H9 (cell line): ENCODE results near the gene CYP27B1. TPM values are rescaled to one million over a fixed set of nuclear protein-coding genes. Genes with fewer than 3 reads are reported as not detected.

ENCODE experiments used
- DNase-seq: peaks from one replicate; pipeline ENCODE4 v3.0.0-alpha.2; 2017
- H2AFZ ChIP-seq: one replicate; pipeline ENCODE4 v1.6.1; 2013; ENCODE audit warnings: mild to moderate bottlenecking, low read length, control low read depth, moderate library complexity
- H2AK5ac ChIP-seq: 2 replicates; pipeline ENCODE4 v1.6.1; 2013; ENCODE audit warnings: low read length, control low read depth, mixed read lengths; ENCODE audit not compliant: insufficient read length
- H2BK120ac ChIP-seq: one replicate; pipeline ENCODE4 v1.6.1; 2013; ENCODE audit warnings: low read depth, mild to moderate bottlenecking, low read length, control low read depth, inconsistent platforms; ENCODE audit not compliant: poor library complexity, severe bottlenecking
- H2BK12ac ChIP-seq: 2 replicates; pipeline ENCODE4 v1.6.1; 2013; ENCODE audit warnings: low read length, control low read depth, mixed read lengths, low read depth; ENCODE audit not compliant: insufficient read length
- H2BK15ac ChIP-seq: 2 replicates; pipeline ENCODE4 v1.6.1; 2013; ENCODE audit warnings: low read depth, low read length, control low read depth
- H2BK20ac ChIP-seq: one replicate; pipeline ENCODE4 v1.6.1; 2013; ENCODE audit warnings: low read depth, mild to moderate bottlenecking, low read length, control low read depth, inconsistent platforms; ENCODE audit not compliant: poor library complexity, severe bottlenecking
- H2BK5ac ChIP-seq: 2 replicates; pipeline ENCODE4 v1.6.1; 2013; ENCODE audit warnings: low read length, control low read depth, mixed read lengths; ENCODE audit not compliant: insufficient read length
- H3K14ac ChIP-seq: 2 replicates; pipeline ENCODE4 v1.6.1; 2013; ENCODE audit warnings: low read length, control low read depth; ENCODE audit not compliant: insufficient read depth
- H3K18ac ChIP-seq: 2 replicates; pipeline ENCODE4 v1.6.1; 2013; ENCODE audit warnings: low read depth, mild to moderate bottlenecking, mixed read lengths, low read length, control low read depth; ENCODE audit not compliant: insufficient read length
- H3K23ac ChIP-seq: 2 replicates; pipeline ENCODE4 v1.6.1; 2013; ENCODE audit warnings: low read length, control low read depth, mixed read lengths, low read depth; ENCODE audit not compliant: insufficient read length
- H3K23me2 ChIP-seq: 2 replicates; pipeline ENCODE4 v1.6.1; 2013; ENCODE audit warnings: low read depth, mild to moderate bottlenecking, mixed read lengths, low read length, control low read depth; ENCODE audit not compliant: insufficient read length, poor library complexity, severe bottlenecking
- H3K27ac ChIP-seq: 2 replicates; pipeline ENCODE4 v1.5.1; 2013; ENCODE audit warnings: low read length, control low read depth, mixed read lengths, low read depth; ENCODE audit not compliant: insufficient read length
- H3K27me3 ChIP-seq: 2 replicates; pipeline ENCODE4 v1.6.1; 2013; ENCODE audit warnings: low read length, control low read depth, inconsistent platforms; ENCODE audit not compliant: insufficient read depth
- H3K4ac ChIP-seq: 2 replicates; pipeline ENCODE4 v1.6.1; 2013; ENCODE audit warnings: low read depth, mild to moderate bottlenecking, control low read depth, inconsistent platforms, low read length, moderate library complexity
- H3K4me1 ChIP-seq: 2 replicates; pipeline ENCODE4 v1.6.1; 2013; ENCODE audit warnings: low read length, control low read depth, inconsistent platforms; ENCODE audit not compliant: insufficient read depth
- H3K4me2 ChIP-seq: 2 replicates; pipeline ENCODE4 v1.6.1; 2013; ENCODE audit warnings: low read length, control low read depth, mixed read lengths; ENCODE audit not compliant: insufficient read length, insufficient read depth
- H3K56ac ChIP-seq: 2 replicates; pipeline ENCODE4 v1.6.1; 2013; ENCODE audit warnings: low read depth, mild to moderate bottlenecking, mixed read lengths, low read length, control low read depth; ENCODE audit not compliant: insufficient read length
- H3K79me1 ChIP-seq: 2 replicates; pipeline ENCODE4 v1.6.1; 2013; ENCODE audit warnings: low read depth, mild to moderate bottlenecking, moderate library complexity, low read length, control low read depth, inconsistent platforms; ENCODE audit not compliant: insufficient read depth, poor library complexity, severe bottlenecking
- H3K79me2 ChIP-seq: 2 replicates; pipeline ENCODE4 v1.6.1; 2013; ENCODE audit warnings: low read length, control low read depth, inconsistent platforms; ENCODE audit not compliant: insufficient read depth
- H3K9ac ChIP-seq: 2 replicates; pipeline ENCODE4 v1.6.1; 2013; ENCODE audit warnings: low read length, control low read depth, mixed read lengths; ENCODE audit not compliant: insufficient read length; ENCODE audit errors: extremely low read depth
- H3K9me3 ChIP-seq: one replicate; pipeline ENCODE4 v1.6.1; 2013; ENCODE audit warnings: low read depth, low read length, inconsistent platforms; ENCODE audit not compliant: control insufficient read depth
- H3T11ph ChIP-seq: one replicate; pipeline ENCODE4 v1.6.1; 2013; ENCODE audit warnings: mild to moderate bottlenecking, low read length, control low read depth, inconsistent platforms
- H4K20me1 ChIP-seq: one replicate; pipeline ENCODE4 v1.6.1; 2013; ENCODE audit not compliant: control insufficient read depth, insufficient read length, insufficient read depth
- H4K5ac ChIP-seq: 2 replicates; pipeline ENCODE4 v1.6.1; 2013; ENCODE audit warnings: low read depth, mild to moderate bottlenecking, mixed read lengths, low read length, control low read depth; ENCODE audit not compliant: insufficient read length
- H4K8ac ChIP-seq: replicated peaks from 2 replicates; pipeline ENCODE4 v1.6.1; 2013; ENCODE audit warnings: low read length, control low read depth, mixed read lengths, low read depth; ENCODE audit not compliant: insufficient read length
- H4K91ac ChIP-seq: 2 replicates; pipeline ENCODE4 v1.6.1; 2013; ENCODE audit warnings: low read depth, mild to moderate bottlenecking, moderate library complexity, mixed read lengths, low read length, control low read depth; ENCODE audit not compliant: insufficient read length
- H3K27ac Mint-ChIP-seq, 3 experiments: 2 replicates in 2 of 3; 3 replicates in 1 of 3; pipeline ENCODE4 v1.8.0; 2020 to 2021; ENCODE audit warnings: mixed read lengths in 3 of 3, mild to moderate bottlenecking in 1 of 3, moderate library complexity in 1 of 3
- H3K27me3 Mint-ChIP-seq: 2 replicates; pipeline ENCODE4 v1.8.0; 2021; ENCODE audit warnings: low read depth, mild to moderate bottlenecking, moderate library complexity, mixed read lengths
- H3K36me3 Mint-ChIP-seq, 3 experiments: 2 replicates in 2 of 3; 3 replicates in 1 of 3; pipeline ENCODE4 v1.8.0; 2020 to 2021; ENCODE audit warnings: low read depth in 3 of 3, mixed read lengths in 3 of 3; ENCODE audit not compliant: insufficient read depth in 1 of 3
- H3K4me1 Mint-ChIP-seq, 2 experiments: 2 replicates each; pipeline ENCODE4 v1.8.0; 2020; ENCODE audit warnings: mixed read lengths in 2 of 2
- H3K4me3 Mint-ChIP-seq, 2 experiments: 2 replicates in 1 of 2; 3 replicates in 1 of 2; pipeline ENCODE4 v1.8.0; 2020 to 2021; ENCODE audit warnings: mild to moderate bottlenecking in 2 of 2, mixed read lengths in 2 of 2, moderate library complexity in 1 of 2
- H3K9me3 Mint-ChIP-seq, 2 experiments: 2 replicates in 1 of 2; 3 replicates in 1 of 2; pipeline ENCODE4 v1.8.0; 2020; ENCODE audit warnings: mild to moderate bottlenecking in 2 of 2, mixed read lengths in 2 of 2, moderate library complexity in 1 of 2
- WGBS: extraction: QIAGEN DNeasy Blood & Tissue Kit; methylation state at CpG from one replicate; pipeline ENCODE4 v1.1.7; 2013; ENCODE audit warnings: missing lambda C conversion rate, low lambda C conversion rate, mixed read lengths; ENCODE audit not compliant: insufficient read length; ENCODE audit errors: extremely low coverage; 5-methylcytosine and 5-hydroxymethylcytosine counted together
- total RNA-seq: library from RNA; stranded (reverse); gene quantifications from 2 replicates; pipeline ENCODE4 v1.2.1, GENCODE V29; 2021
- TF ChIP-seq, protein P1 (sequence below): fragments of 200-600 bp; sonication (generic); conservative IDR thresholded peaks from 3 replicates; pipeline ENCODE4 v1.8.0; 2021; ENCODE audit warnings: antibody characterized with exemption, mild to moderate bottlenecking

CYP27B1 gene
- total RNA-seq, 1 experiment from 2014 or later: 6.1 TPM

DNA sequence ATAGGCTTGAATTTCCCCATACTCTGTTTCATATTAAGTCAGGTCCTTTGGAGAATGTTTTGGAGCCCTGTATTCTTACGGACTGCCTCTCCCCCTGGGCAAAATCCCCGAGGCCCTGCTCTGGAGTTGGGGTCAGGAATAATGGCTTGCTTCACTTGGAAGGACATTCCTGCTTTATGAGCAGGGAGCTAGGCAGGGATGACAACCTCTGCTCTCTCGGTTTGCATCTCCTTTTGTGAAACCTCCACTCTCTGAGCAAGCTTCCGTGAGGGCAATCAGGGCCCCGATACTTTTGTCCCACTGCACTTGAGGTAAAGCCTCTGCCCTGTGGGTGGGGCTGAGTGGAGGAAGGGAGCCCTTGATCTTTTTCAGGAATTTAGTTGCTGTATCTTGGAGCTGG is 53.7 kb downstream of the CYP27B1 start:
- H3K36me3 Mint-ChIP-seq: peaks cover 8 to 30% (median 9%) of the 10 kb centered on the region in 3 experiments; a peak in 6 of 7 replicates
- H2BK12ac ChIP-seq: no peak overlapping the region
- no CpG with 5 or more reads among the region's 5 CpGs for WGBS
- no peak overlapping the region for H3K4me3 Mint-ChIP-seq
- no peaks in the 10 kb centered on the region for H3K4me1 Mint-ChIP-seq
- no peaks in the 10 kb centered on the region for H3K9me3 ChIP-seq
- H3K9me3 Mint-ChIP-seq: no peaks in the 10 kb centered on the region
- H3K79me1 ChIP-seq: no peaks in the 10 kb centered on the region
- TF ChIP-seq, protein P1, sequence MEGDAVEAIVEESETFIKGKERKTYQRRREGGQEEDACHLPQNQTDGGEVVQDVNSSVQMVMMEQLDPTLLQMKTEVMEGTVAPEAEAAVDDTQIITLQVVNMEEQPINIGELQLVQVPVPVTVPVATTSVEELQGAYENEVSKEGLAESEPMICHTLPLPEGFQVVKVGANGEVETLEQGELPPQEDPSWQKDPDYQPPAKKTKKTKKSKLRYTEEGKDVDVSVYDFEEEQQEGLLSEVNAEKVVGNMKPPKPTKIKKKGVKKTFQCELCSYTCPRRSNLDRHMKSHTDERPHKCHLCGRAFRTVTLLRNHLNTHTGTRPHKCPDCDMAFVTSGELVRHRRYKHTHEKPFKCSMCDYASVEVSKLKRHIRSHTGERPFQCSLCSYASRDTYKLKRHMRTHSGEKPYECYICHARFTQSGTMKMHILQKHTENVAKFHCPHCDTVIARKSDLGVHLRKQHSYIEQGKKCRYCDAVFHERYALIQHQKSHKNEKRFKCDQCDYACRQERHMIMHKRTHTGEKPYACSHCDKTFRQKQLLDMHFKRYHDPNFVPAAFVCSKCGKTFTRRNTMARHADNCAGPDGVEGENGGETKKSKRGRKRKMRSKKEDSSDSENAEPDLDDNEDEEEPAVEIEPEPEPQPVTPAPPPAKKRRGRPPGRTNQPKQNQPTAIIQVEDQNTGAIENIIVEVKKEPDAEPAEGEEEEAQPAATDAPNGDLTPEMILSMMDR: no peak
- H3T11ph ChIP-seq: no peak overlapping the region
- H4K8ac ChIP-seq: no peak overlapping the region
- H3K18ac ChIP-seq: no peak overlapping the region
- H3K27ac ChIP-seq: no peak overlapping the region
- H4K20me1 ChIP-seq: no peaks in the 10 kb centered on the region
- no peak overlapping the region for H4K91ac ChIP-seq
- no peak overlapping the region for H4K5ac ChIP-seq
- no peaks in the 10 kb centered on the region for H3K79me2 ChIP-seq
- no peaks in the 10 kb centered on the region for H3K4me1 ChIP-seq
- no peak overlapping the region for H3K23ac ChIP-seq
- H3K4me2 ChIP-seq: no peak overlapping the region
- H2BK20ac ChIP-seq: no peak overlapping the region
- no peaks in the 10 kb centered on the region for H3K27me3 Mint-ChIP-seq
- no peak overlapping the region for H2AK5ac ChIP-seq
- H3K56ac ChIP-seq: no peak overlapping the region
- no peak overlapping the region for H3K4ac ChIP-seq
- no peak overlapping the region for H3K27ac Mint-ChIP-seq
- H2BK15ac ChIP-seq: no peak overlapping the region
- no peaks in the 10 kb centered on the region for H3K27me3 ChIP-seq
- DNase-seq: no peak
- H2BK5ac ChIP-seq: no peak overlapping the region
- H2AFZ ChIP-seq: no peak overlapping the region
- H3K23me2 ChIP-seq: no peaks in the 10 kb centered on the region
- no peak overlapping the region for H3K14ac ChIP-seq
- H2BK120ac ChIP-seq: no peak overlapping the region
- no peak overlapping the region for H3K9ac ChIP-seq
